AG04450 (cell line): ENCODE results near the gene CKS2. TPM values are rescaled to one million over a fixed set of nuclear protein-coding genes. Genes with fewer than 3 reads are reported as not detected.
"Not testable (repeated sequence)": the region's sequence is repeated elsewhere in the genome, so short reads cannot be mapped to it uniquely, and the experiment has no call there.

ENCODE experiments used
- CTCF ChIA-PET: fragments of 300-600, 350-600 bp; formaldehyde crosslinking; extraction: SDS; loops from one replicate; lab custom pipeline; 2022; ENCODE audit warnings: antibody characterized with exemption, inconsistent platforms; lab: Charles Lee
- POLR2A ChIA-PET: fragments of 350-600 bp; formaldehyde crosslinking; extraction: SDS; loops from one replicate; lab custom pipeline; 2021; ENCODE audit warnings: antibody characterized with exemption, inconsistent platforms; lab: Yijun Ruan, JAX
- DNase-seq: peaks from one replicate; pipeline ENCODE4 v3.0.0-alpha.2; 2011; ENCODE audit warnings: low read depth, low spot score
- H3K27ac ChIP-seq: one replicate; pipeline ENCODE4 v1.5.1; 2012; ENCODE audit warnings: low read depth, low read length, control low read depth
- H3K27me3 ChIP-seq: one replicate; pipeline ENCODE4 v1.6.0; 2012; ENCODE audit warnings: low read length; ENCODE audit not compliant: control insufficient read depth, insufficient read depth
- H3K4me3 ChIP-seq: 2 replicates; pipeline ENCODE4 v1.5.1; 2011; ENCODE audit warnings: mild to moderate bottlenecking, low read depth, low read length, control low read depth
- H3K9me3 ChIP-seq: 2 replicates; pipeline ENCODE4 v1.5.1; 2012; ENCODE audit warnings: low read length; ENCODE audit not compliant: control insufficient read depth, insufficient read depth
- CTCF ChIP-seq: IDR thresholded peaks from 2 replicates; pipeline ENCODE4 v1.5.1; 2011; ENCODE audit warnings: low read depth, low read length, control low read depth, inconsistent platforms
- polyA plus RNA-seq: library from polyadenylated mRNA; depleted of rRNA; stranded (reverse); fragments of >200 nt; gene quantifications from 2 replicates; pipeline ENCODE4 v1.2.3, GENCODE V29; 2011

Gene CKS2
- polyA plus RNA-seq, 1 experiment: 137 TPM

GRCh38 chr9:89284076-89284475 is 26.9 kb upstream of the CKS2 start:
- no peak overlapping the region for H3K4me3 ChIP-seq
- TF ChIP-seq CTCF: no peak
- no peak overlapping the region for H3K27ac ChIP-seq
- DNase-seq: no peak
- ChIA-PET CTCF (no interaction called here), POLR2A (no interaction called here)
- no peaks in the 10 kb centered on the region for H3K27me3 ChIP-seq
- H3K9me3 ChIP-seq: no peaks in the 10 kb centered on the region

GRCh38 chr9:89291741-89292140 is 19.3 kb upstream of the CKS2 start:
- ChIA-PET POLR2A (no interaction called here), CTCF (no interaction called here)
- no peak for TF ChIP-seq CTCF

GRCh38 chr9:89293014-89293413 is 18.0 kb upstream of the CKS2 start:
- no peak overlapping the region for H3K27ac ChIP-seq
- no peak for TF ChIP-seq CTCF
- ChIA-PET POLR2A (no interaction called here), CTCF (interaction anchor here (0.9 to 2.3 kb wide), 2 partner anchors 14 to 26 kb away, joined by 3 to 10 read pairs; partner anchors contain the start of gene SECISBP2)
- no peaks in the 10 kb centered on the region for H3K27me3 ChIP-seq
- no peak for DNase-seq
- no peaks in the 10 kb centered on the region for H3K9me3 ChIP-seq
- no peak overlapping the region for H3K4me3 ChIP-seq

More at GRCh38 chr9:89291741-89292140, 19.3 kb upstream of the CKS2 start:
- DNase-seq: no peak
- H3K9me3 ChIP-seq: no peaks in the 10 kb centered on the region
- H3K27ac ChIP-seq: no peak overlapping the region
- H3K27me3 ChIP-seq: no peaks in the 10 kb centered on the region
- H3K4me3 ChIP-seq: no peak overlapping the region

- DNase-seq: no peak
- Histone ChIP-seq H3K4me3 (no peak overlapping the region), H3K27me3 (no peaks in the 10 kb centered on the region), H3K9me3 (no peaks in the 10 kb centered on the region), H3K27ac (no peak overlapping the region)
- ChIA-PET CTCF (interaction anchor here (0.6 kb wide), 1 partner anchor 812 kb away, joined by 4 read pairs; no protein-coding TSS in a partner anchor), POLR2A (interaction anchor here (0.6 kb wide), 1 partner anchor 25 kb away, joined by 5 read pairs; no protein-coding TSS in a partner anchor)
- TF ChIP-seq CTCF: no peak
Observed at GRCh38 chr9:89295400-89295799, 15.6 kb upstream of the CKS2 start.

- H3K27ac ChIP-seq, POLR2A ChIA-PET, CTCF ChIA-PET, H3K4me3 ChIP-seq, H3K27me3 ChIP-seq, H3K9me3 ChIP-seq, DNase-seq: not testable (repeated sequence)
Observed at GRCh38 chr9:89301996-89302395, 9.0 kb upstream of the CKS2 start.
